Posterior vena cava (tissue), 2 donors: ENCODE measurements around the gene ATP12A. TPM values are rescaled to one million over a fixed set of nuclear protein-coding genes. Genes with fewer than 3 reads are reported as not detected.

ENCODE experiments used
- DNase-seq: peaks from one replicate; pipeline ENCODE4 v3.0.0-alpha.2; 2020; ENCODE audit warnings: low spot score
- intact Hi-C, 2 donors: fragments of 100-400 bp; cut with DNase I; formaldehyde crosslinking; loops; one replicate each; pipeline versions ENCODE4 v1.14.1 to v1.14.2; 2022 to 2023
- total RNA-seq, 2 donors: library from RNA; stranded (reverse); fragmentation: NEBNext Ultra II Directional; extraction: Animal tissue kit (Norgen Biotek cat#: 25700); gene quantifications; one replicate each; pipeline ENCODE4 v1.2.1, GENCODE V29; 2021
- donor health status: DM: yes; HTN: yes; CAD: no.
- donor health status: DM: yes; HTN: yes; CAD: no.

Gene ATP12A
- total RNA-seq, 2 donors from 2014 or later, result not detected

- intact Hi-C loops, result no loop called here
- DNase-seq, result no peak
Observed at GRCh38 chr13:24662195-24663088, 17.8 kb upstream of the ATP12A start.

GRCh38 chr13:24663089-24663395, 17.2 kb upstream of the ATP12A start:
- intact Hi-C loops, result no loop called here
- DNase-seq, result no peak

GRCh38 chr13:24663586-24663985, 16.6 kb upstream of the ATP12A start:
- DNase-seq, result no peak

GRCh38 chr13:24664726-24665409, 15.3 kb upstream of the ATP12A start:
- intact Hi-C loops, result no loop called here
- no peak for DNase-seq

More at GRCh38 chr13:24663586-24663985, 16.6 kb upstream of the ATP12A start:
- intact Hi-C loops, result no loop called here

GRCh38 chr13:24668511-24668910, 11.7 kb upstream of the ATP12A start:
- intact Hi-C loops, result no loop called here

GRCh38 chr13:24668955-24669582, 11.1 kb upstream of the ATP12A start:
- DNase-seq, result no peak
- intact Hi-C loops, result no loop called here

More at GRCh38 chr13:24668511-24668910, 11.7 kb upstream of the ATP12A start:
- no peak for DNase-seq

- intact Hi-C loops, result no loop called here
Observed at GRCh38 chr13:24670174-24670573, 10.0 kb upstream of the ATP12A start.

GRCh38 chr13:24670961-24671381, 9.2 kb upstream of the ATP12A start:
- intact Hi-C loops, result no loop called here
- DNase-seq, result no peak

More at GRCh38 chr13:24670174-24670573, 10.0 kb upstream of the ATP12A start:
- DNase-seq, result no peak

- no peak for DNase-seq
- intact Hi-C loops, result no loop called here
Observed at GRCh38 chr13:24671386-24672113, 8.7 kb upstream of the ATP12A start.

- intact Hi-C loops, result no loop called here
- no peak for DNase-seq
Observed at GRCh38 chr13:24672141-24673132, 7.8 kb upstream of the ATP12A start.

- DNase-seq, result no peak
- intact Hi-C loops, result no loop called here
Observed at GRCh38 chr13:24675806-24676570, 4.2 kb upstream of the ATP12A start.

- intact Hi-C loops, result loop anchor here in 1 of 2 donors (1.0 kb wide), 1 partner anchor 25 kb away; no protein-coding TSS in a partner anchor
Observed at GRCh38 chr13:24678151-24678550, 2.1 kb upstream of the ATP12A start.

GRCh38 chr13:24679686-24680085, 522 bp upstream of the ATP12A start:
- intact Hi-C loops, result no loop called here
- no peak for DNase-seq

More at GRCh38 chr13:24678151-24678550, 2.1 kb upstream of the ATP12A start:
- no peak for DNase-seq

- intact Hi-C loops, result no loop called here
- no peak for DNase-seq
Observed at GRCh38 chr13:24680921-24681604, 855 bp downstream of the ATP12A start.

- DNase-seq, result no peak
- intact Hi-C loops, result no loop called here
Observed at GRCh38 chr13:24681930-24682329, 1.7 kb downstream of the ATP12A start.

GRCh38 chr13:24682353-24682752, 2.1 kb downstream of the ATP12A start:
- no peak for DNase-seq
- intact Hi-C loops, result no loop called here

GRCh38 chr13:24683351-24683750, 3.1 kb downstream of the ATP12A start:
- intact Hi-C loops, result no loop called here

More at GRCh38 chr13:24683351-24683750, 3.1 kb downstream of the ATP12A start:
- DNase-seq, result no peak
